ENCODE results near the gene EHMT1. TPM values are rescaled to one million over a fixed set of nuclear protein-coding genes. Genes with fewer than 3 reads are reported as not detected.

The EHMT1 gene
- total and polyA plus RNA-seq, 10 of the 15 experiments (the other 5 are each of a cell fraction or from before 2014, with no cell fraction given): 2.9 to 100 (median 48.1) TPM

DNA sequence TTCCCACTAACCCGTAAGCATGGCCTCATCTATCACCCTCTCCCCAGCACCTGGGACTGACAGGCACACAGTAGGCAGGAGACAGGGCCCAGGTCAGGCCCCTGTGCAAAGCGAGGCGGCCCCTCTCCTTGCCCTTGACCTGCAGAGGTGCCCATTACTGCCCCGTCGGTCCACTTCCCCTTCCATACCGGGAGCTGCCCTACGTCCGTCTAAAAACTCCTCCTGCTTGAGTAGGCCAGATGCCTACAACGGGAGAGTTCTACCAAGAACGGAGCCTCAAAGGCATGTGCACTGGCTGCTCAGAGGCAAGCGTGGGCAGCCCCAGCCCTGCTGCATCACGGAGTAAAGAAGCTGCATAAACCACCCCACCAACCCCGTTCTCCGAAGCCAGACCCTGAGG, 35.5 kb upstream of the EHMT1 start:
- SMC1A ChIA-PET (ENCODE audit: uncharacterized antibody, unreplicated experiment): no interaction called here
- Histone ChIP-seq H3K4me2 (ENCODE audit: control insufficient read depth, insufficient read depth) (no peak overlapping the region), H3K36me3 (ENCODE audit: control insufficient read depth in 2 of 2, insufficient read depth in 2 of 2, low read length in 1 of 2) (peaks cover 14 to 22% of the 10 kb centered on the region in 2 experiments; a peak in 3 of 4 replicates), H3K27me3 (replicated peaks in 1 of 2; ENCODE audit: control insufficient read depth in 2 of 2, insufficient read depth in 2 of 2, low read length in 1 of 2) (no peaks in the 10 kb centered on the region), H3K4me3 (no peak overlapping the region), H4K20me1 (ENCODE audit: control insufficient read depth, insufficient read depth) (no peaks in the 10 kb centered on the region), H3K27ac (ENCODE audit: control insufficient read depth, insufficient read depth) (no peak overlapping the region), H3K4me1 (ENCODE audit: control insufficient read depth, insufficient read depth, low read length) (no peaks in the 10 kb centered on the region), H3K9ac (ENCODE audit: control insufficient read depth, insufficient read depth, low read length) (no peak overlapping the region), H3K79me2 (ENCODE audit: control insufficient read depth, insufficient read depth, low read length) (peaks cover 3% of the 10 kb centered on the region), H3K9me3 (replicated peaks; ENCODE audit: control insufficient read depth, insufficient read depth, low read length) (no peaks in the 10 kb centered on the region), H2AFZ (ENCODE audit: control insufficient read depth, low read depth, low read length) (no peak overlapping the region)
- no peak for DNase-seq (ENCODE audit: low read depth, low spot score)
- FAIRE-seq: no peak
- intact Hi-C loops (cut with micrococcal nuclease; ENCODE audit: unreplicated experiment): no loop called here
- BruUV-seq (replicated peaks): no TSS peak
- in situ Hi-C loops (cut with MboI): no loop called here
- TF ChIP-seq FOS (IDR thresholded peaks at IDR 0.05; ENCODE audit: borderline replicate concordance, extremely low read depth, insufficient read length) (no peak), RUNX3 (IDR thresholded peaks at IDR 0.05; ENCODE audit: low read length) (no peak), HDGF (IDR thresholded peaks at IDR 0.05) (no peak), ESRRA (IDR thresholded peaks at IDR 0.05; ENCODE audit: low read length) (no peak), MYC (IDR thresholded peaks at IDR 0.05; ENCODE audit: insufficient read depth, insufficient read length, insufficient replicate concordance, low read length, severe bottlenecking) (no peak), ZNF622 (IDR thresholded peaks at IDR 0.05) (no peak)
- TF ChIP-seq, protein P1, sequence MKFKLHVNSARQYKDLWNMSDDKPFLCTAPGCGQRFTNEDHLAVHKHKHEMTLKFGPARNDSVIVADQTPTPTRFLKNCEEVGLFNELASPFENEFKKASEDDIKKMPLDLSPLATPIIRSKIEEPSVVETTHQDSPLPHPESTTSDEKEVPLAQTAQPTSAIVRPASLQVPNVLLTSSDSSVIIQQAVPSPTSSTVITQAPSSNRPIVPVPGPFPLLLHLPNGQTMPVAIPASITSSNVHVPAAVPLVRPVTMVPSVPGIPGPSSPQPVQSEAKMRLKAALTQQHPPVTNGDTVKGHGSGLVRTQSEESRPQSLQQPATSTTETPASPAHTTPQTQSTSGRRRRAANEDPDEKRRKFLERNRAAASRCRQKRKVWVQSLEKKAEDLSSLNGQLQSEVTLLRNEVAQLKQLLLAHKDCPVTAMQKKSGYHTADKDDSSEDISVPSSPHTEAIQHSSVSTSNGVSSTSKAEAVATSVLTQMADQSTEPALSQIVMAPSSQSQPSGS (IDR thresholded peaks at IDR 0.05; ENCODE audit: low read length): no peak
- TF ChIP-seq, protein P2, sequence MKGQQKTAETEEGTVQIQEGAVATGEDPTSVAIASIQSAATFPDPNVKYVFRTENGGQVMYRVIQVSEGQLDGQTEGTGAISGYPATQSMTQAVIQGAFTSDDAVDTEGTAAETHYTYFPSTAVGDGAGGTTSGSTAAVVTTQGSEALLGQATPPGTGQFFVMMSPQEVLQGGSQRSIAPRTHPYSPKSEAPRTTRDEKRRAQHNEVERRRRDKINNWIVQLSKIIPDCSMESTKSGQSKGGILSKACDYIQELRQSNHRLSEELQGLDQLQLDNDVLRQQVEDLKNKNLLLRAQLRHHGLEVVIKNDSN (IDR thresholded peaks at IDR 0.05; ENCODE audit: borderline replicate concordance, extremely low read length, insufficient read depth, low read depth, low read length): no peak
- TF ChIP-seq, protein P3, sequence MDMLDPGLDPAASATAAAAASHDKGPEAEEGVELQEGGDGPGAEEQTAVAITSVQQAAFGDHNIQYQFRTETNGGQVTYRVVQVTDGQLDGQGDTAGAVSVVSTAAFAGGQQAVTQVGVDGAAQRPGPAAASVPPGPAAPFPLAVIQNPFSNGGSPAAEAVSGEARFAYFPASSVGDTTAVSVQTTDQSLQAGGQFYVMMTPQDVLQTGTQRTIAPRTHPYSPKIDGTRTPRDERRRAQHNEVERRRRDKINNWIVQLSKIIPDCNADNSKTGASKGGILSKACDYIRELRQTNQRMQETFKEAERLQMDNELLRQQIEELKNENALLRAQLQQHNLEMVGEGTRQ (IDR thresholded peaks at IDR 0.05; ENCODE audit: borderline replicate concordance, low read depth, low read length): no peak
- TF ChIP-seq, protein P4, sequence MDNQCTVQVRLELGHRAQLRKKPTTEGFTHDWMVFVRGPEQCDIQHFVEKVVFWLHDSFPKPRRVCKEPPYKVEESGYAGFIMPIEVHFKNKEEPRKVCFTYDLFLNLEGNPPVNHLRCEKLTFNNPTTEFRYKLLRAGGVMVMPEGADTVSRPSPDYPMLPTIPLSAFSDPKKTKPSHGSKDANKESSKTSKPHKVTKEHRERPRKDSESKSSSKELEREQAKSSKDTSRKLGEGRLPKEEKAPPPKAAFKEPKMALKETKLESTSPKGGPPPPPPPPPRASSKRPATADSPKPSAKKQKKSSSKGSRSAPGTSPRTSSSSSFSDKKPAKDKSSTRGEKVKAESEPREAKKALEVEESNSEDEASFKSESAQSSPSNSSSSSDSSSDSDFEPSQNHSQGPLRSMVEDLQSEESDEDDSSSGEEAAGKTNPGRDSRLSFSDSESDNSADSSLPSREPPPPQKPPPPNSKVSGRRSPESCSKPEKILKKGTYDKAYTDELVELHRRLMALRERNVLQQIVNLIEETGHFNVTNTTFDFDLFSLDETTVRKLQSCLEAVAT (IDR thresholded peaks at IDR 0.05): no peak
- TF ChIP-seq, protein P5, sequence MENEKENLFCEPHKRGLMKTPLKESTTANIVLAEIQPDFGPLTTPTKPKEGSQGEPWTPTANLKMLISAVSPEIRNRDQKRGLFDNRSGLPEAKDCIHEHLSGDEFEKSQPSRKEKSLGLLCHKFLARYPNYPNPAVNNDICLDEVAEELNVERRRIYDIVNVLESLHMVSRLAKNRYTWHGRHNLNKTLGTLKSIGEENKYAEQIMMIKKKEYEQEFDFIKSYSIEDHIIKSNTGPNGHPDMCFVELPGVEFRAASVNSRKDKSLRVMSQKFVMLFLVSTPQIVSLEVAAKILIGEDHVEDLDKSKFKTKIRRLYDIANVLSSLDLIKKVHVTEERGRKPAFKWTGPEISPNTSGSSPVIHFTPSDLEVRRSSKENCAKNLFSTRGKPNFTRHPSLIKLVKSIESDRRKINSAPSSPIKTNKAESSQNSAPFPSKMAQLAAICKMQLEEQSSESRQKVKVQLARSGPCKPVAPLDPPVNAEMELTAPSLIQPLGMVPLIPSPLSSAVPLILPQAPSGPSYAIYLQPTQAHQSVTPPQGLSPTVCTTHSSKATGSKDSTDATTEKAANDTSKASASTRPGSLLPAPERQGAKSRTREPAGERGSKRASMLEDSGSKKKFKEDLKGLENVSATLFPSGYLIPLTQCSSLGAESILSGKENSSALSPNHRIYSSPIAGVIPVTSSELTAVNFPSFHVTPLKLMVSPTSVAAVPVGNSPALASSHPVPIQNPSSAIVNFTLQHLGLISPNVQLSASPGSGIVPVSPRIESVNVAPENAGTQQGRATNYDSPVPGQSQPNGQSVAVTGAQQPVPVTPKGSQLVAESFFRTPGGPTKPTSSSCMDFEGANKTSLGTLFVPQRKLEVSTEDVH (IDR thresholded peaks at IDR 0.05; ENCODE audit: low read depth, partially characterized antibody): no peak
- CTCF ChIA-PET: no interaction called here
- POLR2A ChIA-PET: no interaction called here
- ATAC-seq: no peak
- RAD21 ChIA-PET (ENCODE audit: unreplicated experiment): no interaction called here
- 84% methylated on average over 14 of the region's 14 CpGs for WGBS (ENCODE audit: insufficient coverage, insufficient replicate concordance, low lambda C conversion rate, missing lambda C conversion rate)

Measured in GM12878 (cell line).